GM19468 (cell line): ENCODE data around the gene TTBK1.

Experiments
- ATAC-seq: cut with Tn5 transposase; IDR thresholded peaks from one replicate; pipeline ENCODE4 v1.9.1; 2021; ENCODE audit warnings: mild to moderate bottlenecking, moderate library complexity, moderate number of reproducible peaks; ENCODE audit not compliant: unreplicated experiment; ENCODE audit errors: extremely low read depth

Gene TTBK1

DNA sequence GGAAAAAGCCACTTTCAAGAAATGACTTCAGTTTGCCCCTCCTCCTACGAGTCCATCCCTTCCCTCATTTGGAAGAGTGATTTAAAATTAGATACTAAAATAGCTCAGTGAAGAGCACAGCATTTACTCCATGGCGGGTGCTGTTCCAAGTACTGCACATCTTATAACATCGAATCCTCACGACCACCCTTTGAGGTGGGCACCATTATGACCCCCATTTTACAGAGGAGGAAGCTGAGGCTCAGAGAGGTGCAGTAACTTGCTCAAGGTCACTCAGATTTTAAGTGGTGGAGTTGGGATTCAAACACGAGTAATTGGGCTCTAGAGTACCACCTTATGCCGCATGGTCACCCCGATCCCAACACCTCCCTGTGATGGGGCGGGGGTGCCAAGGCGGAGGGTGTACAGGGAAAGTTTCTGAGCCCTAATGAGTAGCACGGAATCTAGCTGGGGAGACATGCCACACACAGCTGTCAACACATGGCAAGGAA is 25.5 kb downstream of the TTBK1 start:
- ATAC-seq: no peak

DNA sequence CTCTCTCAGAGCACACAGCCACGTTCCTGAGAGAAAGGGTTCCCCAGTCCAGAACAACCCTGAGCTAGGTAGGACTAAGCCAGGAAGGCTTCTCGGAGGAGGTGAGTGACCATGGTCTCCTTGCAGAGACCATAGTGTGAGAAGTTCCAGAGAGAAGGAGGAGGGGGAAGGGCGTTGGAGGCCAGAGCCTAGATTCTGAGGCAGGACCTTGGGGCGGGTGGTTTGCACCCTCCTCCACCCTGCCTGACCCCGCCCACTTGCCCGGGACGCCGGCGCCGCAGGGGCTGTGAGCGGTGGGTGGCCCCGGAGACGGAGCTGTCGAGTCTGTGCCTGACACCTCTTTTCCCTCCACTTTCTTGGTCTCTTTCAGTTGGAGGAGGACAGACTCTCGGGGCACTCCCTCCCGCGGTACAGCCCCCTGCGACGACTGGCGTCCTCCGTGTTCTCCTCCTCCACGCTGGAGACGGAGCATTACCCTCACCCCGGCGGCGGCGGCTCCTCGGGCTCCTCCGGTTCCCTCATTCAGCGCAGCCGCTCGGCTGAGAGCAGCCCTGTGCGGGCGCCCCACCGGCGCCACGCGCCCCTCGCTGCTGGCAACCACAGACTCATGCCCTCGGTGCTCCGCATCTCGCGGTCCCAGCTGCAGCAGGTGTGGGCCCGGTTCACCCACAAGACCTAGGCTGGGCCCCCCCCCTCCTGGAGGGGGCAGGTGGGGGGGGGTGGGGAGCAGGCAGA is 26.2 kb downstream of the TTBK1 start:
- no peak for ATAC-seq

DNA sequence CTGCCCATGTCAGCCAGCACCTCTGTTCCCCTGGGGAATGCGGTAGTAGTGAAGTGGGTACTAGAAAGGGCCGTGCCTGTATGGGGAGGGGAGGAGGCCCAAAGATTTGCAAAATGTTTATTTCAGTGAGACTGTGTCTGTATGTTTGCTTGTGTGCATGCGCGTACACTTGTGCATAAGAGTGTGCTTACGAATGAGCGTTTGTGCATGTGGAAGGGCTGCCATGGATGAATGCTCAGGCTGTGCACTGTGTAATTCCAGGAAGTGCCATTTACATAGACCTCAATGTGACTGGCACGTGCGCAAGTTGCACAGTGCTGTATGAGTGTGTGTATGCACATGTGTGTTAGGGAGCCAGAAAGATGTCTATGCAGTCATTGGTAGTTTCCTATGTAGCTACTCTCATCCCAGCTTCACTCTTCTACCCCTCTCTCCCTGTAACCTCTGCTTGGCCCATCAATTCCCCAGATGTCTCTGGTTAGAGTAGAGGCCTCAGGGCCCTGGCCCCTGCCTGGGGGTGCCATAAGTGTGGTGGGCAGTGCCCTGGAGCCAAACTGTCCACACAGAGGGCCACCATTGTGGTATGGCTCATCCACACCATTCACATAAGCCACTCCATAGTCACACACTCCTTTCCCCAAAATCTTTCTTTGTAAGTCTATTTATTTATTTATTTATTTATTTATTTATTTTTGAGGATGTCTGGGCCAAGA is 28.0 kb downstream of the TTBK1 start:
- ATAC-seq: no peak

DNA sequence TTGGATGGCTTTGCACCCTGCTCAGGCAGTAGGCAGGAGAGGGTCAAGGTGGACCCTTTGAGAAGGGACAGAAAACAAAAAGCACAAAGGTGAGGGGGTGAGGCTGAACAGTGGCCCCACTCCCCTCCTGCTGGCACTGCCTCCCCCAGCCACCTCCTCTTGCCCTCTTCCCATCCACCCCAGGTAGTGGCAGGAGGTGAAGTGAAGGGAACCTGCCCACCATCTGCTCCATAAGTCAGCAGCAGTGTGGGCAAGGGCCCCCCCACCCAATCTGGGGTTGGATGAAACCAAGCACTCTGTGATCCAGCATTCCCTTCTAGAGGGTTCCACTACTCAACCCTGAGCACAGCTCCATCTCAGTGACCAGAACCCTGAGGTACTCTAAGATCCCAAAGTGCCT is 28.7 kb downstream of the TTBK1 start:
- ATAC-seq: no peak

DNA sequence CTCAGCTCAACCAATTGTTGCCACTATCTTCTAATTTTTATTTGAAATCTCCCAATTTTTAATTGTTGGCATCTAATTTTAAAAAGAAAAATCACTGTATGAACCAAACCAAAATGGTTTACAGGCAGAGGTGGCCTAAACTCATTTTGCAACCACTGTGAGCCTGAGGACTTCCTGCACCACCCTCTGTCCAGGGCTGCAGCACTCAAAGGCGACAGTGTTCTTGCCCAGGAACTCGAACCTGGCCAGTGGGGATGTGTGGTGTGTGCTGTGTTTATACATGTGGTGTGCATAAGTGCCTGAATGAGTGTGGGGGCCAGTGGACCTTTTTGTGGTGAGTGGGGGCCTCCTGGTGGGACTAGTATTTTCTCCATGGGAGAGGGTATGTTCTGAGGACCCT is 30.4 kb downstream of the TTBK1 start:
- no peak for ATAC-seq

DNA sequence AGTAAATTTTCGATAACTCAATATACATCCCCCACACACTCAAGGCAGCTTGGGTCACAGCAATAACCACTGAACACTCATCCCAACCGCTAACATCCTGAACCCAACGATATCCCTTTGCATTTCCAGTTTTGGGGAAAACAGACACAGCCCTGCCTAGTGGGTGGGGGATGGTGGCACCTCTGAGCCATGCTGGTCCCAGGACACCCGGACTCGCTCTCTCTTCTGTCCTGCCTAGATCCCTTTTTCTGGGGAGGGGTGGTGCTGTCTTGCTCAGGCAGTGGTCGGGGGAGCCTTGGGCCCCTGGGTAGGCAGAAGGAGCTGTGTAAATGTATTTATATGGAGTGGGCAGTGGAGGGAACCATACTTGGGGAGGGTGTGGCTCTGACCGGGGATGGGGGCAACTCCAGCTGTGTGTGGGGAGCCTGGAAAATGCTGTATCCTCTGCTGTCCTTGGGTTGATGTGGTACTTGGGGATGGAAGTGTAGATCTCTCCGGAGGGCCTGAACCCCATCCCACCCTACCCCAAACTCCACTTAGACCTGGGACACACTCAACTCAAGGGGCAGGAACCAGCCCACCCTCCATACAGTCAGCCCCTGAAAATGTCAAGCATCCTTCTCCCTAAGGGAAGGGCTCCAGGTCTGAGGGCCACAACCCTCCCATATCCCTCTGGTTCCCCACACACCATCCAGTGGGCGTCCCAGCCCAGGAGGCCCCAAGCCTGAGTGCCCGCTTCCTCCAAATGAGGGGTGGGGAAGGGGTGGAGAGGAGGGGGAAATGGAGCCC is 31.0 kb downstream of the TTBK1 start:
- no peak for ATAC-seq

DNA sequence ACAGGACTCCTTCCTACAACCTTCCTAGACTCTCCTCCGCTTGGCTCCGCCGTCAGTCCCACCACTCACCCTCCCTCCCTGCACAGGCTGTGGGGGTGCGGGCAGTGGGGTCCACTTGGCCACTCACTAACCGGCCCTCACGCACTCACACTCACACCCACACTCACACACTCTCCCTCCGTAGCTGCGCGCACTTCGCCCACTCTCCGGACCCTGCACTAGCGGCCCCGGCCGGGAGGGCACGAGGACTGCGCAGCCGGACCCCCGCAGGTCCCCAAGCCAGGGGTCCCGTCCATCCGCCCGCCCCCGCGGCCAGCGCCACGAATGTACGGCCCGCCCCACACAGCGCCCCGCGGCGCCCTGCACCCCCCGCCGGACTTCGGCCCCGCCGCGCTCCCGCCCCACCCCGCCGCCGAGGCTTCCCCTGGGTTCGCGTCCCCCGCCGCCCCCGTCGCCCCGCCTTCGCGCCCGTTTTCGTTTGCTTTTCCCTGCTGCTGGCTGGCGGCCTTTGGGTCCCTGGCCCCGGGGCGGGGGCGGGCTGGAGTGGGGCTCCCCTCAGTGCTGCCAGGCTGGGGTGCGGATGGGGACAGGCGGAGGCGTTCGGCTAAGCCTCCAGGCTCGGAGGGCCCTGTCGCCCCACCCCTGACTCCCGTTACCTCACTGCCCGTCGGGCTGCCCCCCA is 31.8 kb downstream of the TTBK1 start:
- no peak for ATAC-seq

DNA sequence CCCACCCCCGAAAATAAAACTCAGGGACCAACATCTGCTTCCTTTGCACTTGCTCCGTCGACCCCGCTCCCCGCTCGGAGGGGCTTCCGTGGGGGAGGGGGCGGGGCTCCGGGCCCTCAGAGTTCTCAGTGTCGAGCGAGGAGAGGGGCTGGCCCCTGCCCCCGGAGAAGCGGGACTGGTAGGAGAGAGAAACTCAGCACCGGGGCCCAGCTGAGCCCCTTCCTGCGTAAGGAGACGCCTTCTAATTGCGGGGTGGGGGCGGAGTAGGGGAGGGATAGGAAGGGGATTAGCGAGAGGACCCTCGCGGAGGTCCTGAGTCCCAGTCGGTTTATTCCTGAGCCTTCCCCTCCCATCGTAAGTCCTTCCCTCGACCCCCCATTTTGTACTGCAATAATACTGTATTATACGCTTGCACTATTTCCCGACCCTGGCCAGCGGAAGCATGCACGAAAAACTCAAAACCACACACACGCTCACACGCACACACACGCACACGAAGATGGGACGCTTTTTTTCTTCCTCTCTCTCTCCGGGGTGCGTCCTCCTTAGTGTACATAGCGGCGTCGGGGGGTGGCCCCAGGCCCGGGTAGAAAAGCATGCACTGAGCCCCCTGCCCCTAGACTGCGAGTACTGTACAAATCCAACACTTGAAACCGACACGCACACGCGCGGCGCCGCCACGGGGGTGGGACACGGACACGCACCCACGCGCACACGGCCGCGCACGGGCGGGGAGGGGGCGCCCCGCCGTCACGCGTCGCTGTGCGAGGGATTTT is 32.7 kb downstream of the TTBK1 start:
- ATAC-seq: no peak

DNA sequence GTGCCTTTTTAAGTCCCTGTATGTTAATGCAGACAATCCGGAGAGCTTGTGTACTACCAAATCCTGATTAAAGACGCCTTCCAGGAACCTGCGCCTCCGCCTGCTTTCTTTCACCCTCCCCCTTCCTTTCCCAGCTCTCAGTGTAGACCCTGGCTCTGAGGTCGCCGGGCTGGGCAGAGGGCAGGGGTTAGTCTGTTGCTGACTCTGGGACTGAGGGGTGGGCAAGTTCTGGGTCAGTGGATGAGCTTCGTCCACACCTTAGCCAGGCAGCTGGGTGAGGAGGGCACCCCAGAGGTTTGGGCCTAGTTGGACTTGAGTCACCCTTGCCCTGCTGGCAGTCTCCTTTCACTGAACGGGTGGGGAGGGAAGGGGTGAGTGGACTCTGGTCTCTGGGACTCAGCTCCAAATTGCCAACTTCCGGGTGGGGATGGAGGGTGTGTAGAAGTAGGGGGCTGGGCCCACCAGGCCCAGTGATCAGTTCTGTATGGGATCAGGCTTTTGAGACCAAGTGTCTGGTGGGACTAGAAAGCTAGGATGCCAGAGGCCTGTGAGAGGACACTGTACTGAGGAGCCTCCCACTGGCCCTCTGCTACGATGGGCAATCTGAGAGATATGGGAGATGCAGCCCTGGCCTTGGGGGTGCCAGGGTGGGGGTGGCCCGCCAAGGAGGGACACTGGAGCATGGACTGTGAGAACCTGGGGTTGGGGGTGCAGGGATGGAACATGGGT is 33.5 kb downstream of the TTBK1 start:
- ATAC-seq: no peak

DNA sequence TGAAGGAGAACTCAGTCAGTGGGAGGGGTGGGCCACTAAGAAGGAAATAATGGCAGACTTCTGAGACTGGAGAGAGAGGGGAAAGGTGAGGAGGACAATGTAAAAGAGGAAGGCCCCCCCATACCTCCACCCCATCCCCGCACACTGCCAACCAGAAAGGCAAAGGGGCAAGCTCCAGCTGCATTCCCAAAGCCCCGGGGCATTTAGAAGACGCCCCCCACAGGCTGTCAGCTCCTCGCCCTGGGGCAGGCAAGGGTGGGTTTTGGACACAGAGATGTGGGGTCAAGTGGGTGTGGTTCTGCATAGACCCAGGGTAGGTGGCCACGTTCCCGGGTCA is 34.0 kb downstream of the TTBK1 start:
- no peak for ATAC-seq

DNA sequence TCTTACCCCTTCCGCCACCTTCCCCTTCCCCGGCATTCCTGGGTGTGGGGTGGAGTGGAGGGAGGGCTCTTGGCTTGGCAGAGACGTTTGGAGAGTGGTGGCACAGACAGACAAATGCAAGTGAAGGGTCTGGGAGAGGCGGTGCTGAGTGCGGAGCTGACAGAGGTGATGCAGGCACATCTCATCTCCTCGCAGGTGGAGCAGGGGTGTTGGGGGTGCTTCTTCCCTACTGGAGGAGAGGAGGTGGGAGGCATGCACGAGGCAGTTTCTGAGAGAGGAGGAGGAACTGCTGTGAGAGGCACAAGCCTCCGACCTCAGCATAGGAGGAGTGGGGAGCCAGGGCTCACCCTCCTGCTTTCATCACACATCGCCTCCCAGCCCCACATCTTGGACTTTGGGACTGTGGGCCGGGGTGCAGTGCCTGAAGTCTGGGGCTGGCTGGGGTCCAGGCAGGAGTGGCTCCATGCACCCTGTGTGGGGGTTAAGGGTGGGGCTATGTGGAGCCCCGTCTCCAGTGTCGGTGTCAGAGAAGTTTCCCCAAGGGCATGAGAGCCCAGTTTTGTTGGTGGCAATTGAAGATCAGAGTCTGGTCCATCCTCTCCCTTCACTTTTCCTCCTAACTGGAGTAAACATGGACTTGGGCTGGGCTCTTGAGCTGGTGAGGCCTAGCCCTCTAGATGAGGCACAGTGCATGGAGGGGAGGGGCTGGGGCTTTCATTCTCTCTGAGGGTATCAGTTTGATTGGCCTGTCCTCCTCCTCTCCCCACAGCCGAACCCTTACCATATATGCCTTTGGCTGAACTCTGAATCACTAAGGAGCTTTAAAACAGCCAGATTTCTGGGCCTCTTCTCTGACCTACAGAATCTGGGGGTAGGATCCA is 34.6 kb downstream of the TTBK1 start:
- no peak for ATAC-seq

DNA sequence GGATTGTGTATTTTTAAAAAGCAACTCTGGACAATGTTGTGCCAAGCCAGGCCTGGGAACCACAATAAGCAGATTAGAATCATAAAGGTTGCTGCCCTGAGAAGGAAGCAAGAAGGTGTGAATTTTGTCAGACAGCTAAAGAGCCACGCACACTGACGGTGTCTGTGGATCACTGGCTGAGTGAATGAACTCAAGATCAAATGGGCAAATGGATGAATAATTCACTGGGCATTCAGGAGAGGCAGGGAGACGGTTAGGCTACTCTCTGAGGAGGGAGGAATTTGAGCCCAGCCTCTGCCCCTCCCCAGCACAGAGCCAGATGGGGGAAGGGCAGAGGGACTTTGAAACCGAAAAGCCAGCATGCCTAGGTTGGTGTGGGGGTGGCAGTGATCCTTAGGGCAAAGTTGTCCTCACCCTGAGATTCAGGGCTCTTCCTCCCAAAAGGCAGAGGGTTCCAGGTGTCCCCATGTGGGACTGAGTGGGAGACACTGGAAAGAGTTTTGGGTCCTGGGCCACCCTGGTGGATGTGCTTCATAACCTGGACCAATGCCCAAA is 35.3 kb downstream of the TTBK1 start:
- ATAC-seq: no peak

DNA sequence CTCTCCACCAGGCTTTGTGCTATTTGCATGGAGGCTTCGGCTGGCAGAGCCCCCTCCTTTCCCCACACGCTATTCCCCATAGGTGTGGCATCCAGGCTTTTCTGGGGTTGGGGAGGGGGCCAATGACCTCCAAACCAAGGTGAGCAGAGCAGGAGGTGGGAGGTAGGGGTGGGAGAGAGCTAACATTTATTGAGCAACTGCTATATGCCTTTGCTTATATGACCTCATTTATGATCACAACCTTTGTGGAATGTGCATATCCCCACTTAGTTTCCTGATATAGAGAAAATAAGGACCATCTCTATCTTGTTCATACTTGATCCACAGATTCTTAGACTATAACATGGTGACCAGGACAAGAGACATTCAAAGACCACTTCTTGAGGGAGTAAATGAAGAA is 37.0 kb downstream of the TTBK1 start:
- ATAC-seq: no peak

DNA sequence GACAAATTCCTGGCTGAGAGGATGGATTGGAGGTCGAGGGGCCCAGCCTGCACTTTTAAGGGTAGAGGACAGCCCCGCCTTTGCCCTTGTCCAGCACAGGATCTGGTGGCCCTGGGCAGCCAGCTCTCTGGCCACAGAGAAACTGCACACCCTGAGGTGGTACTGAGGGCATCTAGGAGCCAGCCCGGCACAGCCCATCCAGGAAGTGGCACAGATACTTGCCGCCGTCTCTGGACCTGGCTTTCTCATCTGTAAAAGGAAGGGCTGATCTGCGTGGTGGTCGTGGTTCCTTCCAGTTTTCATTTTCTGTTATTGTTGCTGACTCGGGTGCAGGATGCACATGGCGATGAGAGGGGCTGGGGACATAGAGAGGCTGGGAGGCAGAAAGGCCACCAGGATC is 38.8 kb downstream of the TTBK1 start:
- no peak for ATAC-seq

DNA sequence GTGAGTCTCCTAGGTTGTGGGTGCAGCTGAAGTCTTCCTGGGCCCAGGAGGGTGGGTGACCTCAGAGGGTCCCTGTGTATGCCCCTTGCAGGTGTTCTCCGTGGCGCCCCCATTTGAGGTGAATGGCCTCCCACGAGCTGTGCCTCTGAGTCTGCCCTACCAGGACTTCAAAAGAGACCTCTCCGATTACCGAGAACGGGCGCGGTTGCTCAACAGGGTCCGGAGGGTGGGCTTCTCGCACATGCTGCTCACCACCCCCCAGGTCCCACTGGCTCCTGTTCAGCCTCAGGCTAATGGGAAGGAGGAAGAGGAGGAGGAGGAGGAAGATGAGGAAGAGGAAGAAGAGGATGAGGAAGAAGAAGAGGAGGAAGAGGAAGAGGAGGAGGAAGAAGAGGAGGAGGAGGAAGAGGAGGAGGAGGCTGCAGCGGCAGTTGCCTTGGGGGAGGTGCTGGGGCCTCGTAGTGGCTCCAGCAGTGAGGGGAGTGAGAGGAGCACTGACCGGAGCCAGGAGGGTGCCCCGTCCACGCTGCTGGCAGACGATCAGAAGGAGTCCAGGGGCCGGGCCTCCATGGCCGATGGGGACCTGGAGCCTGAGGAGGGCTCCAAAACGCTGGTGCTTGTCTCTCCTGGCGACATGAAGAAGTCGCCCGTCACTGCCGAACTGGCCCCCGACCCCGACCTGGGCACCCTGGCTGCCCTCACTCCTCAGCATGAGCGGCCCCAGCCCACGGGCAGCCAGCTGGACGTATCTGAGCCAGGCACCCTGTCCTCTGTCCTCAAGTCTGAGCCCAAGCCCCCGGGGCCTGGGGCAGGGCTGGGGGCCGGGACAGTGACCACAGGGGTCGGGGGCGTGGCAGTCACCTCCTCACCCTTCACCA is 39.6 kb downstream of the TTBK1 start:
- ATAC-seq: no peak

DNA sequence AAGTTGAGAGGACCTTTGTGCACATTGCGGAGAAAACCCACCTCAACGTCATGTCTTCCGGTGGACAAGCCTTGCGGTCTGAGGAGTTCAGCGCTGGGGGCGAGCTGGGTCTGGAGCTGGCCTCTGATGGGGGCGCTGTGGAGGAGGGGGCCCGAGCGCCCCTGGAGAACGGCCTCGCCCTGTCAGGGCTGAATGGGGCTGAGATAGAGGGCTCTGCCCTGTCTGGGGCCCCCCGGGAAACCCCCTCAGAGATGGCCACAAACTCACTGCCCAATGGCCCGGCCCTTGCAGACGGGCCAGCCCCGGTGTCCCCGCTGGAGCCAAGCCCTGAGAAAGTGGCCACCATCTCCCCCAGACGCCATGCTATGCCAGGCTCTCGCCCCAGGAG is 40.2 kb downstream of the TTBK1 start:
- ATAC-seq: no peak

DNA sequence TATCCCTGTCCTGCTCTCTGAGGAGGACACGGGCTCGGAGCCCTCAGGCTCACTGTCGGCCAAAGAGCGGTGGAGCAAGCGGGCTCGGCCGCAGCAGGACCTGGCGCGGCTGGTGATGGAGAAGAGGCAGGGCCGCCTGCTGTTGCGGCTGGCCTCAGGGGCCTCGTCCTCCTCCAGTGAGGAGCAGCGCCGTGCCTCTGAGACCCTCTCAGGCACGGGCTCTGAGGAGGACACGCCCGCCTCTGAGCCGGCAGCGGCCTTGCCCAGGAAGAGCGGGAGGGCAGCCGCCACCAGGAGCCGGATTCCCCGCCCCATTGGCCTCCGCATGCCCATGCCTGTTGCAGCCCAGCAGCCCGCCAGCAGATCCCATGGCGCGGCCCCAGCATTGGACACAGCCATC is 40.6 kb downstream of the TTBK1 start:
- no peak for ATAC-seq
